ENCODE measurements around the gene STK4. TPM values are rescaled to one million over a fixed set of nuclear protein-coding genes. Genes with fewer than 3 reads are reported as not detected.

STK4 gene
- total RNA-seq, 2 experiments from 2014 or later, result 126 to 128 TPM

DNA sequence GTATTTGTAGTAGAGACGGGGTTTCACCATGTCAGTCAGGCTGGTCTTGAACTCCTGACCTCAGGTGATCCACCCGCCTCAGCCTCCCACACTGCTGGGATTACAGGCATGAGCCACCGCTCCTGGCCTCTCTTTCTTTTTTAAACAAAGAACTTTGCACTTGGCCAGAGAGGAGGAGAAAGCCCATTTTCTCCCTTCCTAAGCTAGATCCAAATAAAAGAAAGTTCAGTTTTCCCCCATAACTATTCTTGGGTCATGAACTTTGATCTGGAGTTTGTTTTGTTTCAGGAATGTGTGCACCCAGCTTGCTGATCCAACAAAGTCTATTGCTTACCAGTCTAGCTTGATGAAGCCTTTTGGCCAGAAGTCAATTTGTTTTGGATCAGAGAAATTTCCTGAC lies 111.2 kb downstream of the STK4 start:
- H3K27ac Mint-ChIP-seq, result no peak overlapping the region
- ChIA-PET CTCF (interaction anchor here (1.0 to 2.6 kb wide), 3 partner anchors 17 to 33 kb away, joined by 3 to 14 read pairs (median 6); no protein-coding TSS in a partner anchor), POLR2A (no interaction called here)
- H3K4me3 Mint-ChIP-seq, result no peak overlapping the region
- H3K4me1 Mint-ChIP-seq (ENCODE audit: low read depth), result peaks cover 9% of the 10 kb centered on the region
- no peaks in the 10 kb centered on the region for H3K27me3 Mint-ChIP-seq
- DNase-seq, result no peak
- peaks cover 66% of the 10 kb centered on the region for H3K36me3 Mint-ChIP-seq
- H3K9me3 Mint-ChIP-seq, result peaks cover 9% of the 10 kb centered on the region
- intact Hi-C loops (cut with micrococcal nuclease), result no loop called here

DNA sequence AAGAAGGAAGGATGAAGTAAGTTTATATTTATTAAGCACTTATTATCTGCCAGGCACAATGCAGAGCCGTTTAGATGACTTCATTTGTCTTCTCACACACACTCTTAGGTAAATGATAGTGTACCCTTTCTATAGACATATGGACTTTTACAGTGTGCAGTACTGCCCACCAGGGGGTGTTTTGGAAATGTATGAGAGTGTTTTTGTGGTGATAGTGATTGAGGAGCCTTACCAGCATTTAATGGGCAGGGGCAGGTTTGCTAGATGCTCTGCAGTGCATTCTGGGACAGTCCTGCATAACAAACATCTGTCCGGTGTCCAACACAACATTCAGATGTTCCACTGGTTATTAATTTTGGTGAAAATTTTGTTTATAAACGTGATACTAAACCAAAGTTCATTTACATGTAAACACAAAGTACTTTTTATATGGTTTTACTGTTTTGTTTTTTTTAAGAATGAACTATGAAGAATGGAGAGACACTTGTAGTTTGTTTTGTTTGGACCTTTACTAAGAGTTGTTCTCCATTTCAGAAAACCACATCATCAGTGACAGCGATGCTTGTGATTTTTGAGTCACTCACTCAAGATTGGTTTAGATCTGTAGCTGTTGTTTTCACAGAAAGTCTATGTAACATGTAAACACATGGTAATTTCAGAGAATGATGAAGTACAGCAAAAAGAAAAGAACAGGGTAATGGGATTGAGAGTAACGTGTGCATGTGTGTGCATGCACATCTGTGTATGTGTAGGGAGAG lies 114.7 kb downstream of the STK4 start:
- H3K36me3 Mint-ChIP-seq, result peaks cover 69% of the 10 kb centered on the region
- no peaks in the 10 kb centered on the region for H3K27me3 Mint-ChIP-seq
- no peaks in the 10 kb centered on the region for H3K4me1 Mint-ChIP-seq (ENCODE audit: low read depth)
- no peak for DNase-seq
- H3K27ac Mint-ChIP-seq, result no peak overlapping the region
- CTCF ChIA-PET, result interaction anchor here (3.8 kb wide), 1 partner anchor 15 kb away, joined by 24 read pairs; no protein-coding TSS in a partner anchor
- POLR2A ChIA-PET, result no interaction called here
- intact Hi-C loops (cut with micrococcal nuclease), result no loop called here
- H3K9me3 Mint-ChIP-seq, result peaks cover 9% of the 10 kb centered on the region
- no peak overlapping the region for H3K4me3 Mint-ChIP-seq

DNA sequence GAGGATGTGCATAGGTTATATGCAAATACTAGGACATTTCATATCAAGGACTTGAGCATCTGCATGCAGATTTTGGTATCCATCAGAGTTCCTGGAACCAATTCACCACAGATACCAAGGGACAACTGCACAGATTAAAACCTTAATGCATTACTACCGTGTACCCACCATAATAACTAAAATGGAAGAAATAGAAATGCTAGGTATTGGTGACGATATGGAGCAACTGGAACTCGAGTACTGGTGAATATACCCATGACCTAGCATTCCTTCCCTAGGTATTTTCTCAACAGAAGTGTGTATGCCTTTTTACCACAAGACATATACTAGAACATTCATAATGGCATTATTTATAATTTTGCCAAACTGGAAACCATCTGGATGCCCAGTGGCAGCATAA lies 116.2 kb downstream of the STK4 start:
- Mint-ChIP-seq H3K9me3 (peaks cover 9% of the 10 kb centered on the region), H3K4me1 (ENCODE audit: low read depth) (no peaks in the 10 kb centered on the region), H3K27ac (no peak overlapping the region), H3K27me3 (no peaks in the 10 kb centered on the region), H3K36me3 (peaks cover 66% of the 10 kb centered on the region), H3K4me3 (no peak overlapping the region)
- no peak for DNase-seq
- ChIA-PET CTCF (interaction anchor here (0.6 to 3.8 kb wide), 2 partner anchors 13 to 365 kb away, joined by 3 to 24 read pairs; no protein-coding TSS in a partner anchor), POLR2A (interaction anchor here (0.8 to 0.9 kb wide), 2 partner anchors 10 to 13 kb away, joined by 3 read pairs; no protein-coding TSS in a partner anchor)
- intact Hi-C loops (cut with micrococcal nuclease), result no loop called here

DNA sequence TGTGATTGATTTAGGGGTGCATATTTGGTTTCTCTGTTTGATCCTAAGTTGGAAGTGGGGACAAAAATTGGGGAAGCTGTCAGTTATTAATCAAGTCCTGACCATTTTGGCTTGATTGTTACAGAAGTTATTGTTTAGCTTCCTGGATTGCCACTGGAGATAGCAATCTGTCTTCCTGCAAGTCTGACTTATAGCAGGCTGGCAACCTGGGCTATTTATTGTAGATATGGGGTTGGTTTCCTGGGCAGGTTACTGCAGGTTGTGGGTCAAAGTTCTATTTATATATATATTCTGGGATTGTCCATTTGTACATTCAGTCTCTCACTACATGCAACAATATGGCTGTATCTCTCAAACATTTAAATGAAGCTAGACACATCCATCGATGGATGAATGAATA lies 116.8 kb downstream of the STK4 start:
- peaks cover 9% of the 10 kb centered on the region for H3K9me3 Mint-ChIP-seq
- intact Hi-C loops (cut with micrococcal nuclease), result no loop called here
- ChIA-PET CTCF (interaction anchor here (0.6 to 3.8 kb wide), 2 partner anchors 13 to 364 kb away, joined by 3 to 24 read pairs; no protein-coding TSS in a partner anchor), POLR2A (interaction anchor here (0.8 to 0.9 kb wide), 2 partner anchors 11 to 13 kb away, joined by 3 read pairs; no protein-coding TSS in a partner anchor)
- peaks cover 64% of the 10 kb centered on the region for H3K36me3 Mint-ChIP-seq
- no peak overlapping the region for H3K4me3 Mint-ChIP-seq
- no peaks in the 10 kb centered on the region for H3K27me3 Mint-ChIP-seq
- no peak overlapping the region for H3K27ac Mint-ChIP-seq
- DNase-seq, result no peak
- no peaks in the 10 kb centered on the region for H3K4me1 Mint-ChIP-seq (ENCODE audit: low read depth)

DNA sequence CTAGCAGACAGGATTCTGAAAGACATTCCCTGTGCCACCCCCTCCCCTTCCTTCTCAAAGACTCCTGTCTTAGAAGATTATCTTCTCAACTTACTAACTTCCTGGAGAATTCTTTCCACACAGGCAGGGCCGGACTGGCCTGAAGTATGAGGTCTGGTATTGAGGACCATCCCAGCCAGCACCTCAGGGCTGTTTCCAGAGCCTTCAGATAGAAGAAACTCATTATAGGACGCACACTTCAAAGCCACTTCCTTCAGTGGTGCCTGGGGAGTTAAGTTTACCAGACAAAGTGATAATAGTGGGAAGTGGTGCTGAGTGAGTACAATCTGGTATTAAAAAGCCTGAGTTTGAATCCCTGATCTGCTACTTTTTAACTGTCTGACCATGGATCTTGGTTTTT lies 119.0 kb downstream of the STK4 start:
- H3K27me3 Mint-ChIP-seq, result no peaks in the 10 kb centered on the region
- H3K27ac Mint-ChIP-seq, result no peak overlapping the region
- H3K9me3 Mint-ChIP-seq, result peaks cover 9% of the 10 kb centered on the region
- DNase-seq, result no peak
- CTCF ChIA-PET, result interaction anchor here (1.0 kb wide), 2 partner anchors 11 to 75 kb away, joined by 3 to 4 read pairs; no protein-coding TSS in a partner anchor
- H3K4me1 Mint-ChIP-seq (ENCODE audit: low read depth), result no peaks in the 10 kb centered on the region
- peaks cover 49% of the 10 kb centered on the region for H3K36me3 Mint-ChIP-seq
- no peak overlapping the region for H3K4me3 Mint-ChIP-seq
- POLR2A ChIA-PET, result no interaction called here
- intact Hi-C loops (cut with micrococcal nuclease), result no loop called here

DNA sequence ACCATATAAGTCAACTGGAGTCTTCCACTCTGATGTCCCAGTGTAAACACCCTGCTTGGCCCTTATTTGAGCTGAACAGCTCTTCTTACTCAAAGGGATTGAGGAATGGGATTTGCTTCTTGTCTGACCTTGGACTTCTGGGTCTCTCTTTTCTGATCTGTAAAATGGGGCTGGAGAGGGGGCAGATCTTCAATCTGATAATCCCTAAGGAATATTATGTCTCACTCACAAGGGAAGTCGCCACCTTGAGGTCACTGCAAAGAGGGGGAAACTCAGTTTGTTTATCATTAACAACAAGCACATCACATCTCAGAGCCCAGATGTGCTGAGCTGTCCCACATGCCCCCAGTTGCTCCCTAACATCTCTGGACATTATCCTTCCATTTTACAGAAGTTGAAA lies 119.6 kb downstream of the STK4 start:
- Mint-ChIP-seq H3K9me3 (peaks cover 6% of the 10 kb centered on the region), H3K27me3 (no peaks in the 10 kb centered on the region), H3K36me3 (peaks cover 43% of the 10 kb centered on the region), H3K27ac (no peak overlapping the region), H3K4me1 (ENCODE audit: low read depth) (no peaks in the 10 kb centered on the region), H3K4me3 (no peak overlapping the region)
- CTCF ChIA-PET, result interaction anchor here (1.0 to 1.1 kb wide), 3 partner anchors 10 to 75 kb away, joined by 3 to 4 read pairs (median 3); no protein-coding TSS in a partner anchor
- POLR2A ChIA-PET, result no interaction called here
- DNase-seq, result no peak
- intact Hi-C loops (cut with micrococcal nuclease), result no loop called here

DNA sequence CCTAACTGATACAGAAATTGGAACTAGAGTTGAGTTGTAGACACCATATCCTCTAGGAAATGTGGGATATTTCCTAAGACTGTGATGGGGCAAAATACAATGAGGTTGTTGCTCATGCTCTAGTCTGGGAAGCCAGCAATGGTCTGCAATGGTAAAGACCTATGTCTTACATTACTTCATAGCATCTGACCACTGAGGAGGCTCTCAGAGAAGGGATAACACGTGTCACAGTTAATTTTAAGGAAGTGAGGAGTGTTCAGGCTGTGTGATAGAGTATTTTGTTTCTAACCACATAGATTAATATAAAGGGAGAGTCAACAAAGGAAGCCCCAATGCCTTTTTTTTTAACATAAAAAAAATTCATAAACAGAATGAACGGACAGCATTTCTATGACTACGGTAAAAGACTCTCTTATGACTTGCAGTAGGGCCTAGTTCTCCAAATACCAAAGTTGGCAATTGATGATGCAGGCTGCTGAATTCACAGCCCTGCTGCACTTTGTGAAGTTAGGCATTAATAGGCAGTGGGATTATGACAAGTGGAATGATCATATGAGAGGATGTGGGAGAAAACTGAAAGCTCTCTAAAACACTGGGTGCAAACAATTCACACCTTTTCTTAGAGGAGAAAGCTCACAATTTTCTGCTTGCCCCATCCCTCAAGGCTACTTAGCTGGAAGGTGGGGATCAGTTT lies 120.9 kb downstream of the STK4 start:
- no peak overlapping the region for H3K27ac Mint-ChIP-seq
- ChIA-PET CTCF (interaction anchor here (1.1 to 1.9 kb wide), 2 partner anchors 9 to 12 kb away, joined by 3 to 7 read pairs; no protein-coding TSS in a partner anchor), POLR2A (no interaction called here)
- H3K27me3 Mint-ChIP-seq, result no peaks in the 10 kb centered on the region
- intact Hi-C loops (cut with micrococcal nuclease), result no loop called here
- H3K9me3 Mint-ChIP-seq, result no peaks in the 10 kb centered on the region
- H3K36me3 Mint-ChIP-seq, result peaks cover 30% of the 10 kb centered on the region
- no peaks in the 10 kb centered on the region for H3K4me1 Mint-ChIP-seq (ENCODE audit: low read depth)
- H3K4me3 Mint-ChIP-seq, result no peak overlapping the region
- DNase-seq, result no peak

DNA sequence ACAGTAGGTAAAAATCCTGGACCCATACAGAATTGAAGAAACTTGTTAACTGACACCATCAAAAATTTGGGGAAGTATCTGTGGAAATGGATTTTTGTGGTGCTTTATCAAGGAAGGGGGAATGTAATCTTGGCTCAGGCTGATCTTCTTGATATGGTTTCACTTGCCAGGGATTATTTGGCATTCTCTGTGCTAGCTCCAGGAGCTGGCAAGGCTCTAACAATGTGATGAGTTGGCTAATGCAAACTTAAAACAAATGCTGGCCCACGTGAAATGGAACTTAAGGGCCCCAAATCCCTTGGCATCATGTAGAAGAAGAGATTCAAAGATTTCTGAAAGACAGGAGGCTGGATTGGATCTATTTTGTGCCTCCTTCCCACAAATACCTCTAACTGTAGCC lies 121.5 kb downstream of the STK4 start:
- DNase-seq, result no peak
- Mint-ChIP-seq H3K27ac (no peak overlapping the region), H3K4me1 (ENCODE audit: low read depth) (no peaks in the 10 kb centered on the region), H3K27me3 (no peaks in the 10 kb centered on the region), H3K36me3 (peaks cover 25% of the 10 kb centered on the region), H3K4me3 (no peak overlapping the region), H3K9me3 (no peaks in the 10 kb centered on the region)
- CTCF ChIA-PET, result interaction anchor here (1.9 kb wide), 1 partner anchor 9 kb away, joined by 7 read pairs; no protein-coding TSS in a partner anchor
- POLR2A ChIA-PET, result no interaction called here
- intact Hi-C loops (cut with micrococcal nuclease), result no loop called here

DNA sequence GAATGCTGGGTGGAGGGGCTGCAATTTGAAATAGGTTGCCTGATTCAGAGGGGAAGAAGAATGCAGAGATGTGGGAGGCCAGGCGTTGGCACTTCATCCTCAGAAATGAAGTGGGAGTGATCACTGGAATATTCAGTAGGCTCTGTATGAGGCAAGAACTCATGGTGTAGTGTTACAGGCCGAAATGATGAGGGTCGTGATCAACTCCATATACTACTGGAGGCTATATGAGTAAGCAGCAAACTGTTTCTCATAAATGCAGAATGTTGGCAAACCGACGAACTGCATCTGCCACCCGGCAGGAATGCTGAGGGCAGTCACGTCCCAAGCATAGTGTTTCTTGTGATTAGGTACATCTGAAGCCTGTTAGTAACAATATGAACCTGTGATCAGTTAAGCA lies 121.9 kb downstream of the STK4 start:
- no peaks in the 10 kb centered on the region for H3K4me1 Mint-ChIP-seq (ENCODE audit: low read depth)
- H3K4me3 Mint-ChIP-seq, result no peak overlapping the region
- ChIA-PET POLR2A (no interaction called here), CTCF (interaction anchor here (0.6 to 1.9 kb wide), 2 partner anchors 8 to 44 kb away, joined by 3 to 7 read pairs; no protein-coding TSS in a partner anchor)
- H3K36me3 Mint-ChIP-seq, result peaks cover 21% of the 10 kb centered on the region
- H3K27ac Mint-ChIP-seq, result no peak overlapping the region
- no peaks in the 10 kb centered on the region for H3K9me3 Mint-ChIP-seq
- intact Hi-C loops (cut with micrococcal nuclease), result no loop called here
- H3K27me3 Mint-ChIP-seq, result no peaks in the 10 kb centered on the region
- DNase-seq, result no peak

DNA sequence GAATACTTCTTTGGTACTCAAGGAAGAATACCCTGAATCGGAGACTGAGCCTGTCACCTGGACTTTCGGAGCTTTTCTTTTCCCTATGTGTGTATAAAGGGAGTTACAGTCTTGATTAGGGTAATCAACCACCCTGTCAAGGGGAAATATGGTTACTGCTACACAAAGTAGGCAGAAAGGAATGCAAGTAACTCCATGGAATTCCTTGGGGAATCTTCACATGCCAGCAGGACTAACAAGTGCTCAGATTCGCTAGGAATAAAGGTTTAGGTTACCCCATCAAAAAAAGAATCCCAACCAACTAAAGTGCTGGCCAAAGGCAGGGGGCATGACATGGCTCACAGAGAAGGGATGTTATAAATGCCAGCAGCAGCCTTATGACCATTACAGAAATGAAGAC lies 124.2 kb downstream of the STK4 start:
- H3K36me3 Mint-ChIP-seq, result peaks cover 14% of the 10 kb centered on the region
- no peak overlapping the region for H3K27ac Mint-ChIP-seq
- CTCF ChIA-PET, result interaction anchor here (1.3 kb wide), 1 partner anchor 46 kb away, joined by 4 read pairs; no protein-coding TSS in a partner anchor
- DNase-seq, result no peak
- intact Hi-C loops (cut with micrococcal nuclease), result no loop called here
- no peaks in the 10 kb centered on the region for H3K9me3 Mint-ChIP-seq
- peaks cover 3% of the 10 kb centered on the region for H3K4me1 Mint-ChIP-seq (ENCODE audit: low read depth)
- no peak overlapping the region for H3K4me3 Mint-ChIP-seq
- POLR2A ChIA-PET, result no interaction called here
- H3K27me3 Mint-ChIP-seq, result no peaks in the 10 kb centered on the region

DNA sequence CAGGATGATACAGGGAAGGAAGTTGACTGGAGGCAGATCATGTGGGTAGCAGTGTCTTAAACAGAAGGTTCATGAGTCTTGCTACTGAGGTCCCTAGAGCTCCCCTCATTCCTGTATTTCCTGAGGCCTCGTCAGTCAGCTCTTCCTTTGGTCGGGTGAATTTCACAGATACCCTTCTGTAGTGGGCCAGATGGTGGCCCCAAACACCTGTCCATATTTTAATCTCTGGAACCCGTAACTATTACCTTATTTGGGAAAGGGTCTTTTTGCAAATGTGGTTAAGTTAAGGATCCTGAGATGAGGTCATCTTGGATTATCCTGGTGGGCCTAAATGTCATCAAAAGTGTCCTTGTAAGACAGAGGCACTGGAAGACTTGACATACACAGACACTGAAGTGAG lies 125.1 kb downstream of the STK4 start:
- DNase-seq, result no peak
- Mint-ChIP-seq H3K36me3 (peaks cover 7% of the 10 kb centered on the region), H3K27me3 (no peaks in the 10 kb centered on the region), H3K4me1 (ENCODE audit: low read depth) (peaks cover 3% of the 10 kb centered on the region), H3K4me3 (no peak overlapping the region), H3K27ac (no peak overlapping the region), H3K9me3 (no peaks in the 10 kb centered on the region)
- ChIA-PET POLR2A (no interaction called here), CTCF (interaction anchor here (7.8 kb wide), 1 partner anchor 21 kb away, joined by 108 read pairs; the partner anchor contains the start of gene WFDC5)
- intact Hi-C loops (cut with micrococcal nuclease), result no loop called here

DNA sequence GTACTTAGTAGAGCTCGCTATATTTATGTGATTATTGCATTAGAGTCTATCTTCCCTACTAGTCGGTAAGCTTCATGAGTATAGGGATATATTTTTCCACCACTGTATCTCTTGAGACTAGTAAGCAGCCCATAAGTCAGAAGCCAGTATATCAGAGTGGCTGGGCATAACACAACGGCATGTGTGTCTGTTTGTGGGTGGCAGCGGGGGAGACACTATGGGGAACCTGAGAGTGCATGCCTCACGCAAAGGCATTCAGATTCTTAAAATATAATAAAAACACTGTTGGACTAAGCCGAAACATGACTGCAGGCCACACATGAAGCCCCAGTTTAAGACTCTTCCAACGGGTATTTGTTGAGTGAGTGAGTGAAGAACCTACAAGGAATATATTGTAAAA lies 126.6 kb downstream of the STK4 start:
- Mint-ChIP-seq H3K27me3 (peaks cover 9% of the 10 kb centered on the region), H3K27ac (no peak overlapping the region), H3K4me1 (ENCODE audit: low read depth) (peaks cover 6% of the 10 kb centered on the region), H3K4me3 (no peak overlapping the region), H3K36me3 (no peaks in the 10 kb centered on the region), H3K9me3 (no peaks in the 10 kb centered on the region)
- DNase-seq, result no peak
- ChIA-PET POLR2A (no interaction called here), CTCF (interaction anchor here (0.6 to 7.8 kb wide), 6 partner anchors 13 to 80 kb away, joined by 3 to 185 read pairs (median 80); partner anchors contain the start of gene WFDC5)
- intact Hi-C loops (cut with micrococcal nuclease), result no loop called here

All from activated CD4-positive, alpha-beta memory T cell treated with anti-CD3 and anti-CD28 coated beads for 36 hours (primary cell).